GM10266 (cell line): ENCODE results near the gene ARAP2.

ENCODE experiments used
- DNase-seq: peaks from one replicate; pipeline ENCODE4 v3.0.0; 2012; ENCODE audit errors: extremely low spot score
- TF ChIP-seq, protein P1 (sequence below): IDR thresholded peaks from 2 replicates; pipeline ENCODE4 v1.5.1; 2012; ENCODE audit warnings: mild to moderate bottlenecking, low read depth; ENCODE audit not compliant: control insufficient read depth, insufficient read depth; ENCODE audit errors: missing control alignments

ARAP2 gene

DNA sequence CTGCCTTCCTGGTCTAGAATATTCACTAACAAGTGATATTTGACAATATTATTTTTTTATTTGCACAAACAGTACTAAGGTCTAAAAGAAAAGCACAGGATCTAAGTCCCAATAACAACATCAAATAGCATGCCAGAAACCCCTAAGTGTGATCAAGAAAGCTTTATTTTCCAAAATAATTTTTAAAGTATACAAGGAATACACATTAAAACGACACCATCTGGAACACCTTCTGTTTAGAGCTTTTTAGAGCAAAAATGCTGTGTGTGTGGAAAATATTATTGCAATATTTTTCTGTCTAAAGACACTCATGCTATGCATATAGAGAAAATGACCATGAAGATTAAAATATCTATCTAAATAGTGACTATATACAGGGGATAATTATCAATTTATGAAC lies 103.1 kb downstream of the ARAP2 start:
- DNase-seq = no peak
- TF ChIP-seq, protein P1, sequence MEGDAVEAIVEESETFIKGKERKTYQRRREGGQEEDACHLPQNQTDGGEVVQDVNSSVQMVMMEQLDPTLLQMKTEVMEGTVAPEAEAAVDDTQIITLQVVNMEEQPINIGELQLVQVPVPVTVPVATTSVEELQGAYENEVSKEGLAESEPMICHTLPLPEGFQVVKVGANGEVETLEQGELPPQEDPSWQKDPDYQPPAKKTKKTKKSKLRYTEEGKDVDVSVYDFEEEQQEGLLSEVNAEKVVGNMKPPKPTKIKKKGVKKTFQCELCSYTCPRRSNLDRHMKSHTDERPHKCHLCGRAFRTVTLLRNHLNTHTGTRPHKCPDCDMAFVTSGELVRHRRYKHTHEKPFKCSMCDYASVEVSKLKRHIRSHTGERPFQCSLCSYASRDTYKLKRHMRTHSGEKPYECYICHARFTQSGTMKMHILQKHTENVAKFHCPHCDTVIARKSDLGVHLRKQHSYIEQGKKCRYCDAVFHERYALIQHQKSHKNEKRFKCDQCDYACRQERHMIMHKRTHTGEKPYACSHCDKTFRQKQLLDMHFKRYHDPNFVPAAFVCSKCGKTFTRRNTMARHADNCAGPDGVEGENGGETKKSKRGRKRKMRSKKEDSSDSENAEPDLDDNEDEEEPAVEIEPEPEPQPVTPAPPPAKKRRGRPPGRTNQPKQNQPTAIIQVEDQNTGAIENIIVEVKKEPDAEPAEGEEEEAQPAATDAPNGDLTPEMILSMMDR = no peak

DNA sequence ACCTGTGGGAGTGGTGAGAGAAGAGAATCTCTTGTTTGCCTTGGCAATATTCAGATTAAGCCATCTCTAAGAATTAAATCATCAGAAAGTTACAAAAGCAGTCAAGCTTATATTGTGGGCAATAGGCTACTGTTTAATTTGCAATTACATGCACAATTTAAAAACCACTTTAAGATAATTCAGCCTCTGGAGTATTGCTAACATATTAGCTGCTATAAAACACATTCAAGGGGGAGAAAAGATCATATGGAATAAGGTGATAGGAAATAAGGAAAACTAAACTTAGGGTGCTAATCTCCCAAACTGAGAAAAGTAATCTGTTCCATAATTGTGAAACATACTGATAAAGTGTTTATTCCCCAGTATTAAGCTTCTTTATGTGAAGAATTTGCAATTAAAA lies 103.9 kb downstream of the ARAP2 start:
- DNase-seq = no peak
- TF ChIP-seq, protein P1 = no peak

DNA sequence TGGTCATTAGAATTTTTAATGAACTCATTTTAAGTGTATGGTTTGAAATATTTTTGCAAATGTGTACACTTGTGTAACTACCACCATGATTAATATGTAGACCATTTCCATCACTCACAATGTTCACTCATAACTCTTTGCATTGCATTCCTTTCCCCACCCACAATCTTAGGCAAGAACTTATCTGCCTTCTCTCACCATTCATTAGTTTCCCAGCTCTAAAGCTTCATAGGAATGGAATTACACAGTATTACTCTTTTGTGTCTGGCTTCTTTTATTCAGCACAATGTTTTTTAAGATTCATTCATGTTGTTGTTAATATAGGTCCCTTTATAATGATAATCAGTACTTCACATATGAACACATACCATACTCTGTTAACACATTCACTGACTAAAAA lies 106.1 kb downstream of the ARAP2 start:
- TF ChIP-seq, protein P1 = no peak

DNA sequence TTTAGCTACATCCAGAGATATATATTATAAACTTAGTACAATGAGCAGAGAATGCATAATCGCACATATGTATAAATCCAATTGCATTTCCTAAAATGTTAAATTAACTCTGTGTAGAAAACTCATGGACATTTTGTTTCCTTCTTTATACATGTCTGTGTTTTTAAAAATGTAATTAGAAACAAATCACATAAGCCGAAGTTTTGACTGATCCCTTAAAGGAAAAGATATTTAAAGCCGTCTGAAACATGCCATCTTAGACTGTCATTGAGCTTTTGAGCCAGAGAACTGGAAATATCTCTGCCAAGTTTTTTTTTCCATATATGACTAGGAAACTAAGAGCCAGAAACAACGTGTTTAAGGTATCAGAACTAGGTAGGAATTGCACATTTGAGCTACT lies 107.0 kb downstream of the ARAP2 start:
- TF ChIP-seq, protein P1 = no peak
- DNase-seq = no peak

More for the DNA sequence above, 106.1 kb downstream of the ARAP2 start:
- no peak for DNase-seq

DNA sequence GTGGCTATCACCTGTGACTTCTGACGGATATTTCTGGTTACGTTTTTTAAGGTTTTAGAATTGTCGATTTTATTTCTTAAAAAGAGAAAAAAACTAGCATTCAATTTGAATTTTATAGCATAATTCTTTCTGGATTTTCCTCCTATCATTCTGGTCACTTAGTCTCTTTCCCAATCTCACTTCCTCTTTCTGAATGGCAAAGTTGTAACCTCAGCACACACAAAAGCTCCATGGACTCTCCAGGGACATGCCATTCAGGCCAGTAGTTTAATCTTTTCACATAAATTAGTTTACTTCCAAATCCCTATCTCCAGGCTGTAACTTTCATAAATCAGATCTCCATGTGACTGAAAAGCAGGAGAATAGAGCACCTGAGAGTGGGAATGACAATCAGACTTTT lies 110.7 kb downstream of the ARAP2 start:
- no peak for DNase-seq
- TF ChIP-seq, protein P1 = no peak

DNA sequence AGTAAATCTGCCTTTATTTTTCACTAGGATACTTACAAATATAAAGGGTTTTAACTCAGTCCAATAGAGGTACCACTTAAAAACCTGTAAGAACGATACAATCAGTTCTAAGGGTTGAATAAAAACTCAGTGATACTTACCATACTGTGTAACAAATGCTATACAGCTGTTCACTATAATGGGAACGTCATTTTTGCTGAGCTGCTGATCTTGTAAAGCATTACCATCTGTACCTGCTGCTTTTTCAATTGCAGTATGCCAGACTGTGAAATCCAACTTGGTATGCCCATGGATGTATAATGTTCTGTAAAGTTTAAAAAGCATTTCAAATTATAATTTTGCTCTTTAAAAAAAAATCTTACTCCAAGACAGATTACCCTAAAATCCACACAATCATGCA lies 111.2 kb downstream of the ARAP2 start:
- DNase-seq = no peak
- TF ChIP-seq, protein P1 = no peak

DNA sequence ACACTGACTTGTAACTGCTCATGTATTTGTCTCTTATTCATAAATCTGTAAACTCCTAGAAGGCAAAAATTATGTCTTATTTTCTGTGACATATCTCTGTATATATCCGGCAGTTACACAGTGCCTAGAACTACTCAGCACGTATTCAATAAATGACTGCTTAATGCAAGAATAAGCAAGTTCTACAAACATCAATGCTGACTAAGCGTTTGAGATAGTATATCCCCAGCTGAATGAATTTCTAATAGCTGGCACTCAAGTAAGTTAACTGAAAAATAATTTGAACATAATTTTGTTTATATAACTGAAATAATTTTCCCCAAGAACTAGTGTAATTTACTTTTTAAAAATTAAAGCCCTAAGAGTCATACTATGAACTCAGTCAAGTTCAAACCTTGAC lies 113.7 kb downstream of the ARAP2 start:
- TF ChIP-seq, protein P1 = no peak
- no peak for DNase-seq

DNA sequence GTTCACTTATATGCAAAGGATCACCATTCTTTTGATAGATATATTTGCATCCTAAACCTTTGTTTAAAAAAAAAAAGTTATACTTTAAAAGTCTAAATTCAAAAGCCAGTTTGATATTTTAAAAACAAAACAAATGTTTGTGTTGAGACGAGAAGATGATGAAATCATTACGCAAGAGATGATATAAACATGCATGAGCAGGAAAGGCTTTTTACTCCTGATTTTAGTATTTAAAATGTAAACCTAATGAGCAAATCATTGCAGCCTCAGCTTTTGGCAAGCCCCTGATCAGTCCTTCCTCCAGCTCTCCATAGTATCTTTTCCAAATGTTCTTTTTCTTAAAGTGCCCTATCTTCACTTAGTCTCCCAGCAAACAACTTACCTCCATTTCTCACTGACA lies 115.6 kb downstream of the ARAP2 start:
- DNase-seq = no peak

More for the DNA sequence above, 115.6 kb downstream of the ARAP2 start:
- TF ChIP-seq, protein P1 = no peak
